DND-41 (cell line): ENCODE measurements around the gene RASL11B.

Experiments
- ATAC-seq: fragments of 200-7000 bp; cut with Tn5 transposase; 3 replicates; pipeline ENCODE4 v1.9.1; 2021; ENCODE audit warnings: low read depth; ENCODE audit not compliant: insufficient read depth
- DNase-seq: peaks from one replicate; pipeline ENCODE4 v3.0.0-alpha.2; 2020
- H2AFZ ChIP-seq: 2 replicates; pipeline ENCODE4 v1.6.0; 2012; ENCODE audit warnings: low read depth, low read length
- H3K27ac ChIP-seq: 2 replicates; pipeline ENCODE4 v1.5.1; 2012; ENCODE audit warnings: low read length, inconsistent platforms
- H3K27me3 ChIP-seq: fragments of 200-600 bp; sonication (generic); 2 replicates; pipeline ENCODE4 v1.6.0; 2012; ENCODE audit warnings: low read length, mild to moderate bottlenecking, inconsistent platforms; ENCODE audit not compliant: insufficient read depth, poor library complexity
- H3K36me3 ChIP-seq: 2 replicates; pipeline ENCODE4 v1.5.1; 2012; ENCODE audit warnings: low read length, inconsistent platforms; ENCODE audit not compliant: insufficient read depth
- H3K4me1 ChIP-seq: 2 replicates; pipeline ENCODE4 v1.5.1; 2012; ENCODE audit warnings: mild to moderate bottlenecking, low read length; ENCODE audit not compliant: insufficient read depth
- H3K4me2 ChIP-seq: 2 replicates; pipeline ENCODE4 v1.6.0; 2012; ENCODE audit warnings: mild to moderate bottlenecking, moderate library complexity, low read length, inconsistent platforms; ENCODE audit not compliant: insufficient read depth
- H3K4me3 ChIP-seq, 2 experiments: fragments of 200-600 bp in 1 of 2; shearing (Covaris generic) in 1 of 2; 2 replicates each; pipeline ENCODE4 v1.5.1; 2012 to 2016; ENCODE audit warnings: inconsistent platforms in 2 of 2, low read length in 2 of 2, mild to moderate bottlenecking in 2 of 2, low read depth in 1 of 2, moderate library complexity in 1 of 2
- H3K79me2 ChIP-seq: 2 replicates; pipeline ENCODE4 v1.6.0; 2012; ENCODE audit warnings: low read length, inconsistent platforms; ENCODE audit not compliant: insufficient read depth
- H3K9ac ChIP-seq: 2 replicates; pipeline ENCODE4 v1.6.0; 2012; ENCODE audit warnings: low read depth, mild to moderate bottlenecking, inconsistent platforms, low read length, moderate library complexity
- H3K9me3 ChIP-seq: 2 replicates; pipeline ENCODE4 v1.5.1; 2012; ENCODE audit warnings: low read length, moderate library complexity, mild to moderate bottlenecking, inconsistent platforms; ENCODE audit not compliant: insufficient read depth, severe bottlenecking
- H4K20me1 ChIP-seq: 2 replicates; pipeline ENCODE4 v1.6.0; 2012; ENCODE audit warnings: low read length; ENCODE audit not compliant: insufficient read depth
- EZH2 ChIP-seq: IDR thresholded peaks from 3 replicates; pipeline ENCODE4 v1.6.1; 2012; ENCODE audit warnings: borderline replicate concordance, low read depth, mild to moderate bottlenecking, moderate library complexity, low read length, inconsistent platforms; ENCODE audit not compliant: severe bottlenecking
- TF ChIP-seq, protein P1 (sequence below): IDR thresholded peaks from 2 replicates; pipeline ENCODE4 v1.5.1; 2012; ENCODE audit warnings: borderline replicate concordance, low read length, moderate library complexity, mild to moderate bottlenecking; ENCODE audit not compliant: poor library complexity, severe bottlenecking; ENCODE audit errors: extremely low read depth

The RASL11B gene

DNA sequence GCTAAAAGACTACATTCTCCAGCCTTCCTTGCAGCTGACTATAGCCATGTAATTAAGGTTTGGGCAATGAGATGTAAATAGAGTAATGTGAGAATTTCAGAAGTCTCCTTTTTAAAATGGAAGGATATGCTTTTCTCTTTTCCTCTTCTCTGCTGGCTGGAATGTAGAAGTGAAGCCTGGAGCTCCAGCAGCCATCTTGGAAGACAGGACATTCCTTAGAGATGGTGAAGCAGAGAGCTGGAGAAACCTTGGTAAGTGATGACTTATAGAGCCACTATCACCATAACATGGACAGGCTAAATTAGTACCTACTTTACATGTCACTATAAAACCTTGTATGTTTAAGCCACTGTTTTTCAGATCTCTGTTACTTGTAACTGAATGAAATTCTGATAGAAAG lies 48.0 kb downstream of the RASL11B start:
- no peak overlapping the region for H2AFZ ChIP-seq
- H3K9me3 ChIP-seq: no peaks in the 10 kb centered on the region
- H3K4me1 ChIP-seq: no peaks in the 10 kb centered on the region
- TF ChIP-seq, protein P1, sequence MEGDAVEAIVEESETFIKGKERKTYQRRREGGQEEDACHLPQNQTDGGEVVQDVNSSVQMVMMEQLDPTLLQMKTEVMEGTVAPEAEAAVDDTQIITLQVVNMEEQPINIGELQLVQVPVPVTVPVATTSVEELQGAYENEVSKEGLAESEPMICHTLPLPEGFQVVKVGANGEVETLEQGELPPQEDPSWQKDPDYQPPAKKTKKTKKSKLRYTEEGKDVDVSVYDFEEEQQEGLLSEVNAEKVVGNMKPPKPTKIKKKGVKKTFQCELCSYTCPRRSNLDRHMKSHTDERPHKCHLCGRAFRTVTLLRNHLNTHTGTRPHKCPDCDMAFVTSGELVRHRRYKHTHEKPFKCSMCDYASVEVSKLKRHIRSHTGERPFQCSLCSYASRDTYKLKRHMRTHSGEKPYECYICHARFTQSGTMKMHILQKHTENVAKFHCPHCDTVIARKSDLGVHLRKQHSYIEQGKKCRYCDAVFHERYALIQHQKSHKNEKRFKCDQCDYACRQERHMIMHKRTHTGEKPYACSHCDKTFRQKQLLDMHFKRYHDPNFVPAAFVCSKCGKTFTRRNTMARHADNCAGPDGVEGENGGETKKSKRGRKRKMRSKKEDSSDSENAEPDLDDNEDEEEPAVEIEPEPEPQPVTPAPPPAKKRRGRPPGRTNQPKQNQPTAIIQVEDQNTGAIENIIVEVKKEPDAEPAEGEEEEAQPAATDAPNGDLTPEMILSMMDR: no peak
- no peak for TF ChIP-seq EZH2
- H3K79me2 ChIP-seq: no peaks in the 10 kb centered on the region
- H3K27me3 ChIP-seq: no peaks in the 10 kb centered on the region
- no peak overlapping the region for H3K4me3 ChIP-seq
- no peak overlapping the region for H3K4me2 ChIP-seq
- H3K36me3 ChIP-seq: 0 out of 2 replicates have a peak, but pooled peaks cover 4% of the 10 kb centered on the region
- H3K27ac ChIP-seq: no peak overlapping the region
- ATAC-seq (no peak), DNase-seq (no peak)
- no peak overlapping the region for H3K9ac ChIP-seq
- H4K20me1 ChIP-seq: no peaks in the 10 kb centered on the region

DNA sequence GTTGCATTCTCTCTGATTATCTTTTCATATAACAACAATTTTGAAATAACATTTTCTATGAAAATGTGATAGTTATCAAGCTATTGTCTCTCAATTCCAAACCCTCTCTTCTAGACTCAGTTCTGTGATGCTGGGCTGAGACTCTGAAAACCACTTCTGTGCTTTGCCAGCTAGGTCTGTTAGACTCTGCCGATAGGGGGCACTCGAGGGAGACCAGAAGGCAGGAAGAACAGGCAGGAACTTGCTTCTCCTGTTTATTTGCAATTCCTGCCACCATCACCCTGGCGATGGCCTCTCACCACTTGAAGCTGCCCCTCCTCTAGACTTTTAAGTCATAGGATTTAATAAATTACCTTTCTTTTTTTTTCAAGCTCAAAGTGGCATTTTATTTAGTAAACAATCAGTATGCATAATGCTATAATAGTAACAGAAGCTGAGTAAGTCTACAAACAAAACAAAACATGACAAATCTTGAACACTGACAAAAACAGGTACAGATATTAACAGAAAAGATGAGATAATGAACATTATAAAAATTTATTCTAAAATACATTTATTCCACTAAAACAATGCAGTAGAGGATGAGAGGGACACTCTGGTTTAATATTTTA lies 49.7 kb downstream of the RASL11B start:
- no peak overlapping the region for H3K27ac ChIP-seq
- H3K4me1 ChIP-seq: no peaks in the 10 kb centered on the region
- H2AFZ ChIP-seq: no peak overlapping the region
- no peak overlapping the region for H3K4me3 ChIP-seq
- DNase-seq (peak; percentile 73), ATAC-seq (peak; percentile 74)
- H3K4me2 ChIP-seq: no peak overlapping the region
- no peaks in the 10 kb centered on the region for H3K9me3 ChIP-seq
- H3K36me3 ChIP-seq: no peaks in the 10 kb centered on the region
- no peaks in the 10 kb centered on the region for H3K79me2 ChIP-seq
- no peak for TF ChIP-seq EZH2
- TF ChIP-seq, protein P1: peak; percentile 71
- no peaks in the 10 kb centered on the region for H3K27me3 ChIP-seq
- H4K20me1 ChIP-seq: no peaks in the 10 kb centered on the region
- no peak overlapping the region for H3K9ac ChIP-seq

DNA sequence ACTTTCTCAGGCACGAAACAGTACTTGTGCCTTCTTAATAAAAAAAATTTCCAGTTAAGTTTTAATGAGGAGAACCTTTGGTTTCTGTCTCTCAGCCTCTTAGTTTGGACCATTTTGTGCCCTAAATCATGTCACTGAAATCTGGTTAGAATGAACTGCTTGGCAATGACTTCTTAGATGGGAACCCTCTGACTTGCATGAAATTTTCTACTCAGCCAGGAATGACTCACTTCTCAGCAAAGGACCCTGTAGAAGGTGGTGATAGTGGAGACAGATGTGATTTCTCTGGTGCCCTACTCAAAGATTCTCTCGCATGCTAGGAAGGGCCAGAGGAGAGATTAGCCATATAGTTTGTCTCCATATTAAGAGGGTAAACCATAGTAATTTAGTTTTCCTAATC lies 50.5 kb downstream of the RASL11B start:
- Histone ChIP-seq H3K4me2 (no peak overlapping the region), H2AFZ (no peak overlapping the region), H3K36me3 (no peaks in the 10 kb centered on the region), H3K27ac (no peak overlapping the region), H3K79me2 (no peaks in the 10 kb centered on the region), H3K27me3 (no peaks in the 10 kb centered on the region), H4K20me1 (no peaks in the 10 kb centered on the region), H3K4me3 (no peak overlapping the region), H3K9me3 (no peaks in the 10 kb centered on the region), H3K9ac (no peak overlapping the region), H3K4me1 (no peaks in the 10 kb centered on the region)
- no peak for ATAC-seq
- no peak for DNase-seq
- TF ChIP-seq EZH2: no peak
- TF ChIP-seq, protein P1: no peak

DNA sequence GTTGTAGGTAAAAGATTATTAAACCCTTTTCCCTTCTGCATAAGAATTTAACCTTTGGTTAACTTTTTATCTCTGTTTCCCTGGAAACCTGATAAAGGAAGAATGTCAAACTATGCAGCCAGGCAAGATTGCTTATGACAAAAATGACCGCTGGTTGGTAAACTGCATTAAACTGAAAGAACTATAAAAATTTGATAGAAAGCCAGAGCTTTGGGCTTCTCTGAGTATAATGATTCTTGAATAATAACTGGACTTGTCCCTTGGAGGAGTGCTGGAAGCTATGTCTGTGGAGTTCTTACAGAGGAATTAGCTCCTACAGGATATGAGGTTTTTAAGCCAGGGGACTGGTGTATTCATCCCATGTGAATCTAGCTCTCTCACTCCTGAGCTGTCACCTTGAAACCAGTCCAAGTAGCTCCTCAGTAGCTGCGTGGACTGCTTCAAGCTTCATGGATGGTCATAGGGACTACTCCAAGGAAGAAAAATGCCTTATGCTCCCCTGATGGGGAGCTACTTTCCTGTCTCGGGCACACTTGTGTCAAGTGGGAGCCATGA lies 52.0 kb downstream of the RASL11B start:
- Histone ChIP-seq H3K9me3 (no peaks in the 10 kb centered on the region), H4K20me1 (no peaks in the 10 kb centered on the region), H3K36me3 (peaks cover 4% of the 10 kb centered on the region; the same call in 1 of the 2 replicates), H3K27ac (no peak overlapping the region), H2AFZ (no peak overlapping the region), H3K9ac (no peak overlapping the region), H3K4me1 (no peaks in the 10 kb centered on the region), H3K4me2 (no peak overlapping the region), H3K79me2 (no peaks in the 10 kb centered on the region), H3K4me3 (no peak overlapping the region), H3K27me3 (no peaks in the 10 kb centered on the region)
- no peak for DNase-seq
- TF ChIP-seq, protein P1: no peak
- TF ChIP-seq EZH2: no peak
- no peak for ATAC-seq
